ENCODE measurements around the gene DYNLT3. TPM values are rescaled to one million over a fixed set of nuclear protein-coding genes. Genes with fewer than 3 reads are reported as not detected.

Gene DYNLT3
- total RNA-seq, 6 experiments from 2014 or later = 24.9 to 37.3 (median 35.0) TPM

DNA sequence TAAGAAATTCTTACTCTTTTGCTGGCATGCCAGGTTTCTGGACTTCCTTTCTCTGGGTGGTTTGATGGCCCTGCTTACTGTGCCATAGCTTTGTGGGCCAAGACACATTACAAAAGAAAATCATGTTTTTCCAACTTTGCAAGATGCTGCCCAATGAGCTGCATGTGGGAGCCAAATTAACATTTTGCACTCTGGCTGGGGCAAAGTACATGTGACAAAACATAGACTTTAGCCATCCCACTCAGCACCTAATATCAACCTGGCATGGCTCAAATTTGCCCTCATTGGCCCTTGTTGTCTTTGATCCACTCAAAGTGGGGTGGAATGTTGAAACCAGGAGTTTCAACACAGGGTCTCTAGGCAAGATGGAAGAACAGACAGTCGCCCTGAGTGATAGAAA, 40.0 kb upstream of the DYNLT3 start:
- H3K9me3 Mint-ChIP-seq = no peaks in the 10 kb centered on the region
- H3K36me3 Mint-ChIP-seq (ENCODE audit: low read depth) = no peaks in the 10 kb centered on the region
- peaks cover 7% of the 10 kb centered on the region; the same call in 1 of the 2 replicates for H3K4me1 Mint-ChIP-seq (ENCODE audit: low read depth)
- TF ChIP-seq, protein P1, sequence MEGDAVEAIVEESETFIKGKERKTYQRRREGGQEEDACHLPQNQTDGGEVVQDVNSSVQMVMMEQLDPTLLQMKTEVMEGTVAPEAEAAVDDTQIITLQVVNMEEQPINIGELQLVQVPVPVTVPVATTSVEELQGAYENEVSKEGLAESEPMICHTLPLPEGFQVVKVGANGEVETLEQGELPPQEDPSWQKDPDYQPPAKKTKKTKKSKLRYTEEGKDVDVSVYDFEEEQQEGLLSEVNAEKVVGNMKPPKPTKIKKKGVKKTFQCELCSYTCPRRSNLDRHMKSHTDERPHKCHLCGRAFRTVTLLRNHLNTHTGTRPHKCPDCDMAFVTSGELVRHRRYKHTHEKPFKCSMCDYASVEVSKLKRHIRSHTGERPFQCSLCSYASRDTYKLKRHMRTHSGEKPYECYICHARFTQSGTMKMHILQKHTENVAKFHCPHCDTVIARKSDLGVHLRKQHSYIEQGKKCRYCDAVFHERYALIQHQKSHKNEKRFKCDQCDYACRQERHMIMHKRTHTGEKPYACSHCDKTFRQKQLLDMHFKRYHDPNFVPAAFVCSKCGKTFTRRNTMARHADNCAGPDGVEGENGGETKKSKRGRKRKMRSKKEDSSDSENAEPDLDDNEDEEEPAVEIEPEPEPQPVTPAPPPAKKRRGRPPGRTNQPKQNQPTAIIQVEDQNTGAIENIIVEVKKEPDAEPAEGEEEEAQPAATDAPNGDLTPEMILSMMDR (IDR thresholded peaks at IDR 0.05) = no peak
- no peak for DNase-seq
- H3K4me3 Mint-ChIP-seq = no peak overlapping the region
- H3K27me3 Mint-ChIP-seq (ENCODE audit: insufficient read depth) = peaks cover under 1% of the 10 kb centered on the region; the same call in 1 of the 2 replicates
- no peak overlapping the region for H3K27ac Mint-ChIP-seq

GRCh38 chrX:37883196-37883595, 35.8 kb upstream of the DYNLT3 start:
- TF ChIP-seq, protein P1 (IDR thresholded peaks at IDR 0.05) = no peak
- no peak for DNase-seq
- no peak overlapping the region for H3K4me3 Mint-ChIP-seq
- H3K27me3 Mint-ChIP-seq (ENCODE audit: insufficient read depth) = peaks cover 2% of the 10 kb centered on the region; the same call in 1 of the 2 replicates
- no peaks in the 10 kb centered on the region for H3K9me3 Mint-ChIP-seq
- no peak overlapping the region for H3K27ac Mint-ChIP-seq
- H3K36me3 Mint-ChIP-seq (ENCODE audit: low read depth) = no peaks in the 10 kb centered on the region
- H3K4me1 Mint-ChIP-seq (ENCODE audit: low read depth) = peaks cover 12% of the 10 kb centered on the region; the same call in 1 of the 2 replicates

- Mint-ChIP-seq H3K27ac (no peak overlapping the region), H3K9me3 (no peaks in the 10 kb centered on the region), H3K4me1 (ENCODE audit: low read depth) (peaks cover 12% of the 10 kb centered on the region; the same call in 1 of the 2 replicates), H3K27me3 (ENCODE audit: insufficient read depth) (peaks cover 2% of the 10 kb centered on the region; the same call in 1 of the 2 replicates), H3K4me3 (no peak overlapping the region), H3K36me3 (ENCODE audit: low read depth) (no peaks in the 10 kb centered on the region)
- TF ChIP-seq, protein P1 (IDR thresholded peaks at IDR 0.05) = no peak
- no peak for DNase-seq
These were observed 32.3 kb upstream of the DYNLT3 start for GRCh38 chrX:37879692-37880091.

DNA sequence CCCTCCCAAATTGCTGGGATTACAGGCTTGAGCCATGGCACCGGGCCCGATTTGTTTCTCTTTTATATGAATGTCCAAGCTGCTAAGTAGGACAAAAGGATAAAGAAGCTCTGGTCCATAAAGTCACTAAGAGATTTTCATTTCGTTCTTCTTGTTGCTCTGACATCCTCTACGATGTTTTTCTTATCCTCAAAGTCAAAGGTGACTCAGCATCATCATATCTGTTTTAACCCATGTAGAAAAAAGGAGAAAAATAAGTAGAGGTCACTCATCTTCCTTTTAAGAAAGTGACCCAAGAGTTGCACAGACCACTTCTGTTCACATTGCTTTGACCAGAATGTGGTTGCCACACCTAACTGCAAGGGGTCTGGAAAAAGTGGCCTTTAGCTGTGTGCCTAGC, 29.3 kb upstream of the DYNLT3 start:
- TF ChIP-seq, protein P1 (IDR thresholded peaks at IDR 0.05) = no peak
- no peaks in the 10 kb centered on the region for H3K36me3 Mint-ChIP-seq (ENCODE audit: low read depth)
- H3K9me3 Mint-ChIP-seq = no peaks in the 10 kb centered on the region
- H3K4me1 Mint-ChIP-seq (ENCODE audit: low read depth) = peaks cover 22% of the 10 kb centered on the region
- no peak overlapping the region for H3K27ac Mint-ChIP-seq
- H3K4me3 Mint-ChIP-seq = no peak overlapping the region
- H3K27me3 Mint-ChIP-seq (ENCODE audit: insufficient read depth) = no peaks in the 10 kb centered on the region; the same call in 1 of the 2 replicates
- no peak for DNase-seq

DNA sequence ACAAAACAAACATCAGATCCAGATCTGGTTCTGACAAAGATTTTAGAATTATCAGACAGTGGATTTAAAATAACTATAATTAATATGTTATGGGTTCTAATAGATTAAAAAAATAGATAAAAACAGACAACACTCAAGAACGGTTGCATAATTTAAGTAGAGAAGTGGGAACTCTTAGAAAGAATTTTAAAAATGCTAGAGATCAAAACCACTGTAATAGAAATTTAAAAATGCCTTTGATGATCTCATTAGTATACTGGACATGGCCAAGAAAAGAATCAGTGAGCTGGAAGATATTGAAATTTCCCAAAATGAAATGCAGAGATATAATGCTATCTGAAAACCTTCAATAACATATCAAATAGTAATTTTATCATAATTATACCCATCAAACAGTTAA, 28.3 kb upstream of the DYNLT3 start:
- no peaks in the 10 kb centered on the region for H3K36me3 Mint-ChIP-seq (ENCODE audit: low read depth)
- H3K27me3 Mint-ChIP-seq (ENCODE audit: insufficient read depth) = peaks cover 1% of the 10 kb centered on the region
- TF ChIP-seq, protein P1 (IDR thresholded peaks at IDR 0.05) = no peak
- no peak overlapping the region for H3K4me3 Mint-ChIP-seq
- no peak for DNase-seq
- no peaks in the 10 kb centered on the region for H3K9me3 Mint-ChIP-seq
- no peak overlapping the region for H3K27ac Mint-ChIP-seq
- peaks cover 26% of the 10 kb centered on the region for H3K4me1 Mint-ChIP-seq (ENCODE audit: low read depth)

DNA sequence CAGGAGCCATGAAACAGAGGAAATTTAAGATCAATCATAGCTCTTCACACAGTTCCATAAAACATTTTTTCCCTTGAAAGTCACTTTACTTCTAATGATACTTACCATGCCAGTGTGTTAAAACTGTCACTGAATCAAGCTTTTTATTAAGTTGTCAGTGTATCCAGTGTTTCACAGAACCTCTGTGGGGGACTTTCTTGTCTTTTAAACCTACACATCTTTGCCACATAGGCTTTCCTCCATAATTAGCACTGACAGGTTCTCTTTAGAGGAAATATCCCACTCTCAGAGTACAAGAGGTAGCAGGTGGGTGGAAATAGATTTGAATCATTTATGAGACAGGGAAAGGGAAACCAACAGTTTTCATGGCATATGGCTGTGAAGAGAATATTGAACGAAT, 25.8 kb upstream of the DYNLT3 start:
- H3K27ac Mint-ChIP-seq = peak overlapping the region; percentile 69

More for the DNA sequence above, 25.8 kb upstream of the DYNLT3 start:
- Mint-ChIP-seq H3K9me3 (no peaks in the 10 kb centered on the region), H3K4me3 (no peak overlapping the region), H3K4me1 (ENCODE audit: low read depth) (peaks cover 36% of the 10 kb centered on the region), H3K27me3 (ENCODE audit: insufficient read depth) (peaks cover 1% of the 10 kb centered on the region), H3K36me3 (ENCODE audit: low read depth) (no peaks in the 10 kb centered on the region; the same call in 1 of the 2 replicates)
- TF ChIP-seq, protein P1 (IDR thresholded peaks at IDR 0.05) = no peak
- DNase-seq = no peak
